IMR-90 (cell line): ENCODE data around the gene SLC12A7. TPM values are rescaled to one million over a fixed set of nuclear protein-coding genes. Genes with fewer than 3 reads are reported as not detected.

Source experiments
- ATAC-seq: fragments of 200-7000 bp; cut with Tn5 transposase; 2 replicates; pipeline ENCODE4 v1.9.1; 2020; ENCODE audit warnings: low read depth, mild to moderate bottlenecking, moderate library complexity
- BruUV-seq: library from RNA; stranded (reverse); fragments of 400-500 nt; replicated peaks from 2 replicates; lab custom pipeline; 2021; lab: Mats Ljungman, UMichigan
- CTCF ChIA-PET: fragments of 300-600 bp; formaldehyde crosslinking; extraction: SDS; loops from one replicate; lab custom pipeline; 2021; ENCODE audit warnings: antibody characterized with exemption; lab: Yijun Ruan, JAX
- POLR2A ChIA-PET: fragments of 300-600 bp; sonication (Branson Sonifier 250); formaldehyde crosslinking; loops from one replicate; lab custom pipeline; 2022; ENCODE audit warnings: antibody characterized with exemption; ENCODE audit not compliant: unreplicated experiment; lab: Charles Lee
- DNase-seq: peaks from one replicate; pipeline ENCODE4 v3.0.0; 2013
- H2AFZ ChIP-seq: replicated peaks from 2 replicates; pipeline ENCODE3; 2013; ENCODE audit warnings: low read length, mild to moderate bottlenecking; ENCODE audit not compliant: poor library complexity
- H2AK5ac ChIP-seq: 2 replicates; pipeline ENCODE4 v1.6.1; 2013; ENCODE audit warnings: low read depth, low read length, inconsistent platforms
- H2AK9ac ChIP-seq: replicated peaks from 2 replicates; pipeline ENCODE3; 2013; ENCODE audit warnings: mild to moderate bottlenecking, low read depth, low read length, moderate library complexity; ENCODE audit not compliant: poor library complexity
- H2BK120ac ChIP-seq: 2 replicates; pipeline ENCODE4 v1.6.1; 2013; ENCODE audit warnings: low read depth, low read length, inconsistent platforms
- H2BK15ac ChIP-seq: 3 replicates; pipeline ENCODE4 v1.6.1; 2013; ENCODE audit warnings: low read depth, low read length, inconsistent platforms
- H2BK20ac ChIP-seq: 2 replicates; pipeline ENCODE4 v1.6.1; 2013; ENCODE audit warnings: low read depth, mild to moderate bottlenecking, inconsistent platforms, low read length, moderate library complexity
- H2BK5ac ChIP-seq: 2 replicates; pipeline ENCODE4 v1.6.1; 2013; ENCODE audit warnings: mild to moderate bottlenecking, low read depth, low read length, inconsistent platforms; ENCODE audit not compliant: poor library complexity, severe bottlenecking
- H3K14ac ChIP-seq: replicated peaks from 2 replicates; pipeline ENCODE4 v1.6.1; 2013; ENCODE audit warnings: low read depth, low read length, inconsistent platforms
- H3K18ac ChIP-seq: 2 replicates; pipeline ENCODE4 v1.6.1; 2013; ENCODE audit warnings: low read depth, low read length, control low read depth
- H3K23ac ChIP-seq: 2 replicates; pipeline ENCODE4 v1.6.1; 2013; ENCODE audit warnings: low read depth, low read length, inconsistent platforms
- H3K27ac ChIP-seq: 2 replicates; pipeline ENCODE4 v1.5.1; 2013; ENCODE audit warnings: mild to moderate bottlenecking, control low read depth, low read length; ENCODE audit not compliant: insufficient read depth
- H3K27me3 ChIP-seq: 2 replicates; pipeline ENCODE4 v1.6.1; 2013; ENCODE audit warnings: low read length; ENCODE audit not compliant: control insufficient read depth, insufficient read depth
- H3K36me3 ChIP-seq: 2 replicates; pipeline ENCODE4 v1.6.1; 2013; ENCODE audit warnings: low read length, mixed read lengths; ENCODE audit not compliant: control insufficient read depth, insufficient read depth
- H3K4ac ChIP-seq: 2 replicates; pipeline ENCODE4 v1.6.1; 2013; ENCODE audit warnings: low read depth, low read length, inconsistent platforms
- H3K4me1 ChIP-seq: 2 replicates; pipeline ENCODE4 v1.6.1; 2013; ENCODE audit warnings: low read length, mixed read lengths; ENCODE audit not compliant: control insufficient read depth, insufficient read depth
- H3K4me2 ChIP-seq: 2 replicates; pipeline ENCODE4 v1.6.1; 2013; ENCODE audit warnings: low read depth, mild to moderate bottlenecking, control low read depth, low read length, moderate library complexity
- H3K4me3 ChIP-seq: 2 replicates; pipeline ENCODE4 v1.5.1; 2013; ENCODE audit warnings: low read depth, mild to moderate bottlenecking, control low read depth, low read length, moderate library complexity; ENCODE audit not compliant: insufficient read depth
- H3K56ac ChIP-seq: 2 replicates; pipeline ENCODE4 v1.6.1; 2013; ENCODE audit warnings: low read length, inconsistent platforms; ENCODE audit not compliant: insufficient read depth; ENCODE audit errors: extremely low read depth
- H3K79me1 ChIP-seq, 2 experiments: 2 replicates each; pipeline ENCODE4 v1.6.1; 2013; ENCODE audit warnings: low read length in 2 of 2, inconsistent platforms in 1 of 2, low read depth in 1 of 2
- H3K9ac ChIP-seq: 2 replicates; pipeline ENCODE4 v1.6.1; 2013; ENCODE audit warnings: low read depth, low read length, control low read depth
- H3K9me1 ChIP-seq: 2 replicates; pipeline ENCODE4 v1.6.1; 2013; ENCODE audit warnings: low read length, inconsistent platforms; ENCODE audit not compliant: insufficient read depth
- H3K9me3 ChIP-seq: 2 replicates; pipeline ENCODE4 v1.6.1; 2013; ENCODE audit warnings: low read length; ENCODE audit not compliant: control insufficient read depth, insufficient read depth
- H4K20me1 ChIP-seq: 2 replicates; pipeline ENCODE4 v1.6.1; 2013; ENCODE audit warnings: low read length, inconsistent platforms; ENCODE audit not compliant: insufficient read depth
- H4K5ac ChIP-seq: 2 replicates; pipeline ENCODE4 v1.6.1; 2013; ENCODE audit warnings: mild to moderate bottlenecking, low read depth, low read length, control low read depth
- H4K8ac ChIP-seq, 2 experiments: 2 replicates each; pipeline ENCODE4 v1.6.1; 2013; ENCODE audit warnings: low read depth in 2 of 2, low read length in 2 of 2, control low read depth in 1 of 2, inconsistent platforms in 1 of 2
- H4K91ac ChIP-seq: 2 replicates; pipeline ENCODE4 v1.6.1; 2013; ENCODE audit warnings: low read depth, low read length, inconsistent platforms; ENCODE audit not compliant: insufficient read depth
- BHLHE40 ChIP-seq: fragments of 150-350 bp; IDR thresholded peaks from 2 replicates; pipeline ENCODE4 v1.6.1; 2016; ENCODE audit warnings: mild to moderate bottlenecking, low read depth, low read length
- CEBPB ChIP-seq: IDR thresholded peaks from 2 replicates; pipeline ENCODE4 v1.6.1; 2012; ENCODE audit warnings: low read depth, low read length, improper control_type of control experiment
- ELK1 ChIP-seq: fragments of 150-350 bp; IDR thresholded peaks from 2 replicates; pipeline ENCODE4 v1.6.1; 2016; ENCODE audit warnings: low read depth, mild to moderate bottlenecking, low read length, moderate library complexity, borderline replicate concordance
- FOS ChIP-seq: fragments of 150-350 bp; IDR thresholded peaks from 2 replicates; pipeline ENCODE4 v1.6.1; 2016; ENCODE audit warnings: low read depth, low read length
- MXI1 ChIP-seq: IDR thresholded peaks from 2 replicates; pipeline ENCODE4 v1.6.1; 2012; ENCODE audit warnings: low read depth, mild to moderate bottlenecking, low read length, moderate library complexity, borderline replicate concordance
- NFE2L2 ChIP-seq: fragments of 150-350 bp; IDR thresholded peaks from 2 replicates; pipeline ENCODE4 v1.6.1; 2016; ENCODE audit warnings: low read depth, mild to moderate bottlenecking, low read length
- RAD21 ChIP-seq: IDR thresholded peaks from 2 replicates; pipeline ENCODE4 v1.6.1; 2012; ENCODE audit warnings: low read length, improper control_type of control experiment
- RCOR1 ChIP-seq: IDR thresholded peaks from 2 replicates; pipeline ENCODE4 v1.6.1; 2012; ENCODE audit warnings: mild to moderate bottlenecking, low read length, improper control_type of control experiment; ENCODE audit not compliant: insufficient replicate concordance
- RFX5 ChIP-seq: IDR thresholded peaks from 2 replicates; pipeline ENCODE4 v1.8.0; 2012; ENCODE audit warnings: low read depth, mild to moderate bottlenecking, low read length, moderate library complexity
- SMC3 ChIP-seq: fragments of 150-350 bp; IDR thresholded peaks from 2 replicates; pipeline ENCODE4 v1.6.1; 2016; ENCODE audit warnings: low read depth, mild to moderate bottlenecking, antibody characterized with exemption, low read length, moderate library complexity
- USF2 ChIP-seq: fragments of 150-350 bp; IDR thresholded peaks from 2 replicates; pipeline ENCODE4 v1.6.1; 2017; ENCODE audit warnings: mild to moderate bottlenecking, antibody characterized with exemption, low read length, low read depth
- WGBS, 2 experiments: methylation state at CpG; one replicate each; pipeline versions ENCODE4 v1.1.5 to v1.1.7; 2013; ENCODE audit warnings: missing lambda C conversion rate in 2 of 2; ENCODE audit not compliant: insufficient read length in 1 of 2; ENCODE audit errors: extremely low coverage in 2 of 2; 5-methylcytosine and 5-hydroxymethylcytosine counted together
- dilution Hi-C: fragments of 300-500 bp; cut with HindIII; formaldehyde crosslinking; loops from one replicate; pipeline ENCODE4 v1.14.3; 2018; ENCODE audit warnings: low sequenced_read_pairs; ENCODE audit not compliant: unreplicated experiment
- in situ Hi-C: fragments of 300-500 bp; cut with MboI; formaldehyde crosslinking; loops from 3 replicates; pipeline ENCODE4 v1.14.3; 2019; ENCODE audit warnings: low sequenced_read_pairs, inconsistent platforms, mixed read lengths
- intact Hi-C: fragments of 100-400 bp; cut with micrococcal nuclease; formaldehyde crosslinking; loops from 2 replicates; pipeline ENCODE4 v1.10.0; 2022
- polyA plus RNA-seq, 3 experiments: library from polyadenylated mRNA; depleted of rRNA; stranded (reverse); fragments of >200 nt; gene quantifications; 2 replicates each; pipeline ENCODE4 v1.2.3, GENCODE V29; 2012; ENCODE audit warnings: low replicate concordance in 1 of 3
- total RNA-seq: library from RNA; depleted of rRNA; stranded (reverse); fragments of >200 nt; gene quantifications from 2 replicates; pipeline ENCODE4 v1.2.3, GENCODE V29; 2012

SLC12A7 gene
- total and polyA plus RNA-seq, 2 of the 4 experiments (the other 2 are of a cell fraction): 3.0 to 6.1 TPM

GRCh38 chr5:1009359-1010180 lies 102.3 kb downstream of the SLC12A7 start:
- Histone ChIP-seq H4K5ac (no peak overlapping the region), H3K27me3 (peaks cover 78% of the 10 kb centered on the region), H2BK120ac (no peak overlapping the region), H3K4me1 (no peaks in the 10 kb centered on the region; the same call in 1 of the 2 replicates), H2AK9ac (no peak overlapping the region), H4K91ac (no peak overlapping the region), H2AFZ (no peak overlapping the region), H3K4ac (no peak overlapping the region), H4K8ac (no peak overlapping the region), H3K9ac (no peak overlapping the region), H2AK5ac (no peak overlapping the region), H2BK20ac (no peak overlapping the region), H3K14ac (no peak overlapping the region), H3K18ac (no peak overlapping the region), H2BK5ac (no peak overlapping the region), H3K36me3 (no peaks in the 10 kb centered on the region), H3K4me3 (no peak overlapping the region), H3K9me3 (no peaks in the 10 kb centered on the region), H3K79me1 (no peaks in the 10 kb centered on the region), H3K9me1 (no peaks in the 10 kb centered on the region), H3K23ac (no peak overlapping the region), H3K4me2 (no peak overlapping the region; the same call in 1 of the 2 replicates), H3K56ac (no peak overlapping the region), H2BK15ac (no peak overlapping the region), H3K27ac (no peak overlapping the region), H4K20me1 (no peaks in the 10 kb centered on the region)
- dilution Hi-C loops: no loop called here
- TF ChIP-seq CEBPB (no peak), SMC3 (no peak), ELK1 (no peak), RCOR1 (no peak), FOS (no peak), RFX5 (no peak), MXI1 (no peak), RAD21 (no peak), USF2 (no peak), NFE2L2 (no peak), BHLHE40 (no peak)
- no peak for ATAC-seq
- WGBS, 2 experiments: 8% methylated on average over 24 of the region's 70 CpGs; no CpG with 5 or more reads in 1 of the 2 experiments
- no peak for DNase-seq
- ChIA-PET POLR2A (no interaction called here), CTCF (interaction anchor here (1.2 to 2.1 kb wide), 3 partner anchors 11 to 86 kb away, joined by 3 to 6 read pairs (median 4); no protein-coding TSS in a partner anchor)
- BruUV-seq: no TSS peak
- in situ Hi-C loops: no loop called here
- intact Hi-C loops: loop anchor here (5.0 to 10.0 kb wide), 2 partner anchors 87 to 105 kb away; partner anchors contain the start of gene SLC12A7
